Measurements from ENCODE around the gene PSMD2. TPM values are rescaled to one million over a fixed set of nuclear protein-coding genes. Genes with fewer than 3 reads are reported as not detected.

Gene PSMD2
- total RNA-seq, 1 experiment from 2014 or later: 344 TPM

DNA sequence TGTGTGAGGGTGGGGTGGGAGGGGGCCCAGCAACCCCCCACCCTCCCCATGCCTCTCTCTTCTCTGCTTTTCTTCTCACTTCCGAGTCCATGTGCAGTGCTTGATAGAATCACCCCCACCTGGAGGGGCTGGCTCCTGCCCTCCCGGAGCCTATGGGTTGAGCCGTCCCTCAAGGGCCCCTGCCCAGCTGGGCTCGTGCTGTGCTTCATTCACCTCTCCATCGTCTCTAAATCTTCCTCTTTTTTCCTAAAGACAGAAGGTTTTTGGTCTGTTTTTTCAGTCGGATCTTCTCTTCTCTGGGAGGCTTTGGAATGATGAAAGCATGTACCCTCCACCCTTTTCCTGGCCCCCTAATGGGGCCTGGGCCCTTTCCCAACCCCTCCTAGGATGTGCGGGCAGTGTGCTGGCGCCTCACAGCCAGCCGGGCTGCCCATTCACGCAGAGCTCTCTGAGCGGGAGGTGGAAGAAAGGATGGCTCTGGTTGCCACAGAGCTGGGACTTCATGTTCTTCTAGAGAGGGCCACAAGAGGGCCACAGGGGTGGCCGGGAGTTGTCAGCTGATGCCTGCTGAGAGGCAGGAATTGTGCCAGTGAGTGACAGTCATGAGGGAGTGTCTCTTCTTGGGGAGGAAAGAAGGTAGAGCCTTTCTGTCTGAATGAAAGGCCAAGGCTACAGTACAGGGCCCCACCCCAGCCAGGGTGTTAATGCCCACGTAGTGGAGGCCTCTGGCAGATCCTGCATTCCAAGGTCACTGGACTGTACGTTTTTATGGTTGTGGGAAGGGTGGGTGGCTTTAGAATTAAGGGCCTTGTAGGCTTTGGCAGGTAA, 46.5 kb downstream of the PSMD2 start:
- H3K4ac ChIP-seq (ENCODE audit: low read depth, low read length): no peak overlapping the region
- Mint-ChIP-seq H3K27me3 (ENCODE audit: low read depth) (no peaks in the 10 kb centered on the region), H3K9me3 (no peaks in the 10 kb centered on the region; a peak in 1 of 5 replicates), H3K4me1 (peaks cover 8 to 9% of the 10 kb centered on the region in 2 experiments), H3K27ac (peak overlapping the region; percentile 78 to 94 (median 92); a peak in 5 of 7 replicates), H3K36me3 (ENCODE audit: insufficient read depth in 1 of 3, low read depth in 3 of 3) (peaks cover 14 to 32% (median 22%) of the 10 kb centered on the region in 3 experiments; a peak in 6 of 7 replicates), H3K4me3 (peak overlapping the region in 1 of 2 experiments; percentile 56; a peak in 2 of 5 replicates)
- H3T11ph ChIP-seq (ENCODE audit: low read length): no peak overlapping the region
- no peaks in the 10 kb centered on the region for H4K20me1 ChIP-seq (ENCODE audit: control insufficient read depth, insufficient read depth, insufficient read length)
- no peaks in the 10 kb centered on the region for H3K79me2 ChIP-seq (ENCODE audit: insufficient read depth, low read length)
- no peak overlapping the region for H3K14ac ChIP-seq (ENCODE audit: insufficient read depth, low read length)
- no peaks in the 10 kb centered on the region for H3K27me3 ChIP-seq (ENCODE audit: insufficient read depth, low read length)
- no CpG with 5 or more reads among the region's 14 CpGs for WGBS (ENCODE audit: extremely low coverage, insufficient read length, low lambda C conversion rate)
- no peak overlapping the region for H4K5ac ChIP-seq (ENCODE audit: insufficient read length, low read depth, low read length)
- H3K4me2 ChIP-seq (ENCODE audit: insufficient read depth, insufficient read length, low read length): no peak overlapping the region
- peak; percentile 92 for DNase-seq
- H2AK5ac ChIP-seq (ENCODE audit: insufficient read length, low read length): no peak overlapping the region
- H2BK5ac ChIP-seq (ENCODE audit: insufficient read length, low read length): no peak overlapping the region
- no peaks in the 10 kb centered on the region for H3K79me1 ChIP-seq (ENCODE audit: insufficient read depth, low read depth, low read length, poor library complexity, severe bottlenecking)
- H3K9me3 ChIP-seq (ENCODE audit: control insufficient read depth, low read depth, low read length): no peaks in the 10 kb centered on the region
- H3K23ac ChIP-seq (ENCODE audit: insufficient read length, low read depth, low read length): no peak overlapping the region
- H2AFZ ChIP-seq (ENCODE audit: low read length): no peak overlapping the region
- H3K18ac ChIP-seq (ENCODE audit: insufficient read length, low read depth, low read length): no peak overlapping the region
- TF ChIP-seq, protein P1, sequence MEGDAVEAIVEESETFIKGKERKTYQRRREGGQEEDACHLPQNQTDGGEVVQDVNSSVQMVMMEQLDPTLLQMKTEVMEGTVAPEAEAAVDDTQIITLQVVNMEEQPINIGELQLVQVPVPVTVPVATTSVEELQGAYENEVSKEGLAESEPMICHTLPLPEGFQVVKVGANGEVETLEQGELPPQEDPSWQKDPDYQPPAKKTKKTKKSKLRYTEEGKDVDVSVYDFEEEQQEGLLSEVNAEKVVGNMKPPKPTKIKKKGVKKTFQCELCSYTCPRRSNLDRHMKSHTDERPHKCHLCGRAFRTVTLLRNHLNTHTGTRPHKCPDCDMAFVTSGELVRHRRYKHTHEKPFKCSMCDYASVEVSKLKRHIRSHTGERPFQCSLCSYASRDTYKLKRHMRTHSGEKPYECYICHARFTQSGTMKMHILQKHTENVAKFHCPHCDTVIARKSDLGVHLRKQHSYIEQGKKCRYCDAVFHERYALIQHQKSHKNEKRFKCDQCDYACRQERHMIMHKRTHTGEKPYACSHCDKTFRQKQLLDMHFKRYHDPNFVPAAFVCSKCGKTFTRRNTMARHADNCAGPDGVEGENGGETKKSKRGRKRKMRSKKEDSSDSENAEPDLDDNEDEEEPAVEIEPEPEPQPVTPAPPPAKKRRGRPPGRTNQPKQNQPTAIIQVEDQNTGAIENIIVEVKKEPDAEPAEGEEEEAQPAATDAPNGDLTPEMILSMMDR (conservative IDR thresholded peaks at IDR 0.05): peak; percentile 76
- no peak overlapping the region for H4K8ac ChIP-seq (replicated peaks; ENCODE audit: insufficient read length, low read depth, low read length)
- no peak overlapping the region for H3K27ac ChIP-seq (ENCODE audit: insufficient read length, low read depth, low read length)
- H3K23me2 ChIP-seq (ENCODE audit: insufficient read length, low read depth, low read length, poor library complexity, severe bottlenecking): no peaks in the 10 kb centered on the region
- H4K91ac ChIP-seq (ENCODE audit: insufficient read length, low read depth, low read length): no peak overlapping the region
- H3K56ac ChIP-seq (ENCODE audit: insufficient read length, low read depth, low read length): no peak overlapping the region
- no peak overlapping the region for H2BK15ac ChIP-seq (ENCODE audit: low read depth, low read length)
- H2BK12ac ChIP-seq (ENCODE audit: insufficient read length, low read depth, low read length): no peak overlapping the region
- H3K9ac ChIP-seq (ENCODE audit: extremely low read depth, insufficient read length, low read length): no peak overlapping the region
- H3K4me1 ChIP-seq (ENCODE audit: insufficient read depth, low read length): 0 out of 2 replicates have a peak, but pooled peaks cover 2% of the 10 kb centered on the region
- no peak overlapping the region for H2BK20ac ChIP-seq (ENCODE audit: low read depth, low read length, poor library complexity, severe bottlenecking)
- no peak overlapping the region for H2BK120ac ChIP-seq (ENCODE audit: low read depth, low read length, poor library complexity, severe bottlenecking)
